ENCODE results near the gene KIF20B. TPM values are rescaled to one million over a fixed set of nuclear protein-coding genes. Genes with fewer than 3 reads are reported as not detected.

The KIF20B gene
- total RNA-seq = 3.0 and 3.3 TPM in 2 replicates

GRCh38 chr10:89701242-89702120 lies at the start of gene KIF20B:
TSS of gene KIF20B (plus strand) at chr10:89701590. CDS start at chr10:89705295, 3,705 bp downstream.

Other genes starting within 250 kb of the KIF20B start
- gene SLC16A12, start 166.0 kb upstream of the KIF20B start, total RNA-seq = not detected in 2 replicates
- gene PANK1, start 56.3 kb upstream of the KIF20B start, total RNA-seq = 6.7 and 8.1 TPM in 2 replicates

All from smooth muscle cell of bladder (primary cell).